Gastroesophageal sphincter (tissue), 3 donors: ENCODE data around the gene INO80E.

Source experiments
- CTCF ChIP-seq, 4 experiments: fragments of 200-600 bp in 2 of 4; fragments of 450-650 bp in 2 of 4; sonication (generic) in 1 of 4; IDR thresholded peaks; one replicate each; pipeline ENCODE4 v1.5.1; 2017 to 2019; ENCODE audit warnings: antibody characterized with exemption in 4 of 4, mild to moderate bottlenecking in 2 of 4, moderate library complexity in 2 of 4
- POLR2A ChIP-seq, 2 donors: fragments of 450-650 bp; IDR thresholded peaks; one replicate each; pipeline ENCODE4 v1.6.1; 2017; ENCODE audit warnings: antibody characterized with exemption in 2 of 2, mild to moderate bottlenecking in 2 of 2, moderate library complexity in 1 of 2

GRCh38 chr16:29978081-29978480 lies 18.0 kb upstream of the INO80E start:
- TF ChIP-seq CTCF (IDR thresholded peaks at IDR 0.05) (no peak), POLR2A (IDR thresholded peaks at IDR 0.05) (no peak)
